ENCODE data around the gene H1-8. TPM values are rescaled to one million over a fixed set of nuclear protein-coding genes. Genes with fewer than 3 reads are reported as not detected.

H1-8 gene
- total and polyA plus RNA-seq, 11 donors, result not detected

GRCh38 chr3:129556890-129557547, 14.0 kb downstream of the H1-8 start:
- no peaks in the 10 kb centered on the region for H3K9me3 ChIP-seq
- H3K36me3 ChIP-seq, result peaks cover 0 to 75% (median 49%) of the 10 kb centered on the region in 9 donors
- no peak overlapping the region for H3K4me3 ChIP-seq
- peak overlapping the region in 7 of 12 donors; percentile 1 to 43 (median 21) for H3K27ac ChIP-seq
- ATAC-seq, result no peak
- no peaks in the 10 kb centered on the region for H3K27me3 ChIP-seq
- intact Hi-C loops (cut with DNase I), result loop anchor here in 2 of 10 donors (10.0 kb wide), 1 partner anchor 52 kb away; no protein-coding TSS in a partner anchor
- WGBS, 4 donors, result 84 to 87% (median 86%) methylated on average over 27 to 31 of the region's 31 CpGs
- DNase-seq, result peak in 1 of 5 donors; percentile 43
- H3K4me1 ChIP-seq, result peaks cover 12 to 99% (median 78%) of the 10 kb centered on the region in 12 donors
- TF ChIP-seq POLR2A (IDR thresholded peaks at IDR 0.05) (no peak), CTCF (IDR thresholded peaks at IDR 0.05) (no peak)

GRCh38 chr3:129557548-129557894, 14.5 kb downstream of the H1-8 start:
- WGBS, 4 donors, result 44 to 52% (median 46%) methylated on average over 11 of the region's 11 CpGs
- peaks cover 12 to 99% (median 78%) of the 10 kb centered on the region in 12 donors for H3K4me1 ChIP-seq
- H3K4me3 ChIP-seq, result no peak overlapping the region
- H3K27me3 ChIP-seq, result no peaks in the 10 kb centered on the region
- intact Hi-C loops (cut with DNase I), result loop anchor here in 2 of 10 donors (10.0 kb wide), 1 partner anchor 53 kb away; no protein-coding TSS in a partner anchor
- H3K27ac ChIP-seq, result peak overlapping the region in 9 of 12 donors; percentile 1 to 43 (median 21)
- DNase-seq, result peak in 3 of 5 donors; percentile 46 to 76 (median 66)
- peaks cover 0 to 80% (median 54%) of the 10 kb centered on the region in 9 donors for H3K36me3 ChIP-seq
- H3K9me3 ChIP-seq, result no peaks in the 10 kb centered on the region
- ATAC-seq, result peak in 3 of 4 donors; percentile 27 to 59 (median 46)
- TF ChIP-seq CTCF (IDR thresholded peaks at IDR 0.05), result no peak
- no peak for TF ChIP-seq POLR2A (IDR thresholded peaks at IDR 0.05)

GRCh38 chr3:129558081-129558771, 15.3 kb downstream of the H1-8 start:
- H3K9me3 ChIP-seq, result no peaks in the 10 kb centered on the region
- H3K36me3 ChIP-seq, result peaks cover 0 to 87% (median 61%) of the 10 kb centered on the region in 9 donors
- intact Hi-C loops (cut with DNase I), result loop anchor here in 2 of 10 donors (10.0 kb wide), 1 partner anchor 53 kb away; no protein-coding TSS in a partner anchor
- TF ChIP-seq CTCF (IDR thresholded peaks at IDR 0.05), result no peak
- no peak for TF ChIP-seq POLR2A (IDR thresholded peaks at IDR 0.05)
- 85 to 90% (median 85%) methylated on average over 15 of the region's 15 CpGs for WGBS, 4 donors
- peak overlapping the region in 9 of 12 donors; percentile 1 to 47 (median 21) for H3K27ac ChIP-seq
- no peak for ATAC-seq
- H3K4me3 ChIP-seq, result no peak overlapping the region
- DNase-seq, result peak in 1 of 5 donors; percentile 35
- H3K27me3 ChIP-seq, result no peaks in the 10 kb centered on the region
- peaks cover 12 to 98% (median 77%) of the 10 kb centered on the region in 12 donors for H3K4me1 ChIP-seq

Data from heart left ventricle (tissue), 16 donors.